ENCODE results near the gene CFAP299.

GRCh38 chr4:80803337-80803736, 467.8 kb downstream of the CFAP299 start:
- TF ChIP-seq CTCF (IDR thresholded peaks at IDR 0.05) (no peak), POLR2A (IDR thresholded peaks at IDR 0.05) (no peak)
